Pancreas (tissue), 10 donors: ENCODE measurements around the gene SMARCA2. TPM values are rescaled to one million over a fixed set of nuclear protein-coding genes. Genes with fewer than 3 reads are reported as not detected.
A peak's percentile ranks its signal among the peaks of the same experiment; 100 is the strongest.

Source experiments
- ATAC-seq, 4 donors: fragments of 200-7000 bp; cut with Tn5 transposase; one replicate each; pipeline versions ENCODE4 v1.8.0 to v1.9.1; 2020; ENCODE audit warnings: mild to moderate bottlenecking in 4 of 4, moderate library complexity in 4 of 4
- DNase-seq, 6 donors: peaks; one replicate each; pipeline ENCODE4 v3.0.0-alpha.2; 2020
- FAIRE-seq: peaks from 2 replicates; lab custom pipeline; 2012; peaks lifted over from hg19 to GRCh38; lab: Jason Lieb, UNC
- H3K27ac ChIP-seq, 4 donors: fragments of 200-600 bp; sonication (generic); 1 replicate in 3 of 4; 2 replicates in 1 of 4; pipeline versions ENCODE4 v1.5.0 to v1.8.0; 2020
- H3K27me3 ChIP-seq, 4 donors: fragments of 200-600 bp; one replicate each; pipeline ENCODE4 v1.8.0; 2021
- H3K36me3 ChIP-seq, 3 donors: fragments of 200-600 bp; sonication (generic) in 1 of 3; one replicate each; pipeline versions ENCODE4 v1.5.0 to v1.8.0; 2020 to 2021
- H3K4me1 ChIP-seq, 3 donors: fragments of 200-600 bp; one replicate each; pipeline ENCODE4 v1.8.0; 2021
- H3K4me3 ChIP-seq, 4 donors: fragments of 200-600 bp; sonication (generic) in 2 of 4; one replicate each; pipeline versions ENCODE4 v1.5.0 to v1.8.0; 2020 to 2021
- H3K9me3 ChIP-seq, 4 donors: fragments of 200-600 bp; one replicate each; pipeline ENCODE4 v1.8.0; 2021
- WGBS, 2 donors: extraction: QIAGEN DNeasy Blood & Tissue Kit; methylation state at CpG; one replicate each; pipeline ENCODE4 v1.1.7; 2013; 5-methylcytosine and 5-hydroxymethylcytosine counted together
- intact Hi-C, 3 donors: fragments of 100-400 bp; cut with DNase I; formaldehyde crosslinking; loops; one replicate each; pipeline versions ENCODE4 v1.11.1 to v1.14.2; 2022
- polyA plus RNA-seq, 2 donors: library from polyadenylated mRNA; stranded (reverse); fragments of 200-250 nt; gene quantifications; one replicate each; pipeline ENCODE4 v1.2.3, GENCODE V29; 2013
- total RNA-seq, 6 donors: library from RNA; stranded (reverse); fragmentation: NEBNext Ultra II Directional in 4 of 6; extraction: Animal tissue kit (Norgen Biotek cat#: 25700) in 4 of 6; gene quantifications; one replicate each; pipeline versions ENCODE4 v1.2.1 to v1.2.4, GENCODE V29; 2021 to 2023
- TF ChIP-seq, protein P1 (sequence below), 4 donors: fragments of 200-600 bp; sonication (generic) in 3 of 4; IDR thresholded peaks; one replicate each; pipeline versions ENCODE4 v1.5.0 to v1.8.0; 2021; ENCODE audit warnings: antibody characterized with exemption in 4 of 4
- donor health status: healthy with polysubstance abuse.
- donor health status: DM: no; HTN: no; CAD: no; lungs with moderate emphysema.
- donor health status: DM: no; HTN: no; CAD: no.
- donor health status: control.
- donor health status: control.
- donor health status: Bipolar disorder and iron deficiency.
- donor health status: DM: yes; HTN: yes; CAD: no.
- donor health status: DM: no; HTN: no; CAD: no.
- donor health status: DM: no; HTN: no; CAD: no.
- donor health status: DM: yes; HTN: yes; CAD: no.

The SMARCA2 gene
- total and polyA plus RNA-seq, 8 donors, result 21.7 to 91.4 (median 64.6) TPM

GRCh38 chr9:2032234-2032633 lies 17.1 kb downstream of the SMARCA2 start:
- H3K27ac ChIP-seq, result no peak overlapping the region
- peaks cover 0 to 9% (median 0%) of the 10 kb centered on the region in 3 donors for H3K4me1 ChIP-seq
- ATAC-seq (no peak), FAIRE-seq (no peak), DNase-seq (no peak)
- H3K36me3 ChIP-seq, result peaks cover 0 to 16% (median 0%) of the 10 kb centered on the region in 3 donors
- 59 to 63% methylated on average over 5 of the region's 5 CpGs for WGBS, 2 donors
- TF ChIP-seq, protein P1, sequence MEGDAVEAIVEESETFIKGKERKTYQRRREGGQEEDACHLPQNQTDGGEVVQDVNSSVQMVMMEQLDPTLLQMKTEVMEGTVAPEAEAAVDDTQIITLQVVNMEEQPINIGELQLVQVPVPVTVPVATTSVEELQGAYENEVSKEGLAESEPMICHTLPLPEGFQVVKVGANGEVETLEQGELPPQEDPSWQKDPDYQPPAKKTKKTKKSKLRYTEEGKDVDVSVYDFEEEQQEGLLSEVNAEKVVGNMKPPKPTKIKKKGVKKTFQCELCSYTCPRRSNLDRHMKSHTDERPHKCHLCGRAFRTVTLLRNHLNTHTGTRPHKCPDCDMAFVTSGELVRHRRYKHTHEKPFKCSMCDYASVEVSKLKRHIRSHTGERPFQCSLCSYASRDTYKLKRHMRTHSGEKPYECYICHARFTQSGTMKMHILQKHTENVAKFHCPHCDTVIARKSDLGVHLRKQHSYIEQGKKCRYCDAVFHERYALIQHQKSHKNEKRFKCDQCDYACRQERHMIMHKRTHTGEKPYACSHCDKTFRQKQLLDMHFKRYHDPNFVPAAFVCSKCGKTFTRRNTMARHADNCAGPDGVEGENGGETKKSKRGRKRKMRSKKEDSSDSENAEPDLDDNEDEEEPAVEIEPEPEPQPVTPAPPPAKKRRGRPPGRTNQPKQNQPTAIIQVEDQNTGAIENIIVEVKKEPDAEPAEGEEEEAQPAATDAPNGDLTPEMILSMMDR (IDR thresholded peaks at IDR 0.05), result no peak
- no peaks in the 10 kb centered on the region for H3K27me3 ChIP-seq
- no peak overlapping the region for H3K4me3 ChIP-seq
- intact Hi-C loops, result no loop called here
- no peaks in the 10 kb centered on the region for H3K9me3 ChIP-seq

DNA sequence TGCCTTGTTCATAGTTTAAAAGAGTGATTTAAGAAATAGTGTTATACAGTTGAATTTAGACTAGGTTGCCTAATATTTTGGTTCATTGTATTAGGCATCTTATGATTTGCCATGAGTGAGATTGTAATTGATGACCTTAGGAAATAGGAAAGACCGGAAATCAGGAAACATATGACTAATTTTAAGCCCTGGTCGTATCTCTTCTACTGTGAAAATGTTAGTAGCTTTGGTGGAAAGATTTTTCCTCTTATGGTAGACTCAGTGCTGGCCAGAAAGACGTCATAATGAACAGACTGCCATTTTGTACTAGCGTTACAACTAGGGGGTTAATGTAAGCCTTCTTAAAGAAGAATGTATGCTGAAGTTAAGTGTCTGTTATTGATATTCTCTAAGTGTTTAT lies 21.7 kb downstream of the SMARCA2 start:
- ATAC-seq, result no peak
- WGBS, 2 donors, result 87 to 93% methylated on average over 4 of the region's 4 CpGs
- FAIRE-seq, result no peak
- no peak overlapping the region for H3K27ac ChIP-seq
- H3K9me3 ChIP-seq, result no peaks in the 10 kb centered on the region
- TF ChIP-seq, protein P1 (IDR thresholded peaks at IDR 0.05), result no peak
- no peak overlapping the region for H3K4me3 ChIP-seq
- intact Hi-C loops, result no loop called here
- peaks cover 0 to 6% (median 0%) of the 10 kb centered on the region in 3 donors for H3K4me1 ChIP-seq
- peaks cover 0 to 39% (median 8%) of the 10 kb centered on the region in 3 donors for H3K36me3 ChIP-seq
- no peak for DNase-seq
- H3K27me3 ChIP-seq, result no peaks in the 10 kb centered on the region

- Histone ChIP-seq H3K9me3 (no peaks in the 10 kb centered on the region), H3K4me1 (peaks cover 0 to 6% (median 0%) of the 10 kb centered on the region in 3 donors), H3K4me3 (no peak overlapping the region), H3K36me3 (peaks cover 0 to 24% (median 8%) of the 10 kb centered on the region in 3 donors), H3K27me3 (no peaks in the 10 kb centered on the region), H3K27ac (no peak overlapping the region)
- 75 to 76% methylated on average over 20 of the region's 20 CpGs for WGBS, 2 donors
- ATAC-seq (peak in 1 of 4 donors; percentile 37), FAIRE-seq (no peak), DNase-seq (peak in 1 of 6 donors; percentile 51)
- intact Hi-C loops, result no loop called here
- TF ChIP-seq, protein P1 (IDR thresholded peaks at IDR 0.05), result no peak
These were observed 24.4 kb downstream of the SMARCA2 start for GRCh38 chr9:2039294-2040180.

GRCh38 chr9:2040828-2041227 lies 25.7 kb downstream of the SMARCA2 start:
- no peaks in the 10 kb centered on the region for H3K27me3 ChIP-seq
- no peak for ATAC-seq
- no peak for DNase-seq
- no peak overlapping the region for H3K27ac ChIP-seq
- peaks cover 0 to under 1% (median 0%) of the 10 kb centered on the region in 3 donors for H3K4me1 ChIP-seq
- H3K36me3 ChIP-seq, result peaks cover 0 to 24% (median 8%) of the 10 kb centered on the region in 3 donors
- TF ChIP-seq, protein P1 (IDR thresholded peaks at IDR 0.05), result no peak
- no peaks in the 10 kb centered on the region for H3K9me3 ChIP-seq
- FAIRE-seq, result no peak
- intact Hi-C loops, result no loop called here
- no peak overlapping the region for H3K4me3 ChIP-seq
- WGBS, 2 donors, result 89 to 91% methylated on average over 3 of the region's 3 CpGs

DNA sequence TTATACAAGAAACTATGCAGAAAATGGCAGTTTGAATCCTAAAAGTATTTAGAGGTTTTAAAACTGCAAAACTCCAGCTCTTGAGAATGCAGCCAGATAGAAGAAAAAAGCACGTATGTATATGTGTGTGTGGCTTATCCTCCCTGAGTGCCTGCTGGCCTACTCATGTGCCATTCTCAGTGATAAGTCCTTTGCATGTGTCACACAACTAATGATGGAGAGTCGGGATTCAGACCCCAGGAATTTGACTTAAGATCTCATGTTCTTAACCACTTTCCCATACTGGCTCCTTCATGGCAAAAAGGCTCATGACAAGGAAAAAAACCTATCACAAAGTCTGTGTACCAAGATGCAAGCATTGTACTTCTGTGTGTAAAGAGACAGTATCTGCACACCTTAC lies 26.6 kb downstream of the SMARCA2 start:
- no peak for DNase-seq
- Histone ChIP-seq H3K36me3 (peaks cover 0 to 24% (median 8%) of the 10 kb centered on the region in 3 donors), H3K4me3 (no peak overlapping the region), H3K27me3 (no peaks in the 10 kb centered on the region), H3K9me3 (no peaks in the 10 kb centered on the region), H3K4me1 (no peaks in the 10 kb centered on the region), H3K27ac (no peak overlapping the region)
- no peak for ATAC-seq
- FAIRE-seq, result no peak
- WGBS, 2 donors, result 79 to 88% methylated on average over 2 of the region's 2 CpGs
- TF ChIP-seq, protein P1 (IDR thresholded peaks at IDR 0.05), result no peak
- intact Hi-C loops, result no loop called here
